H4 (cell line): Measurements from ENCODE around the gene RNF214. TPM values are rescaled to one million over a fixed set of nuclear protein-coding genes. Genes with fewer than 3 reads are reported as not detected.

Experiments used
- DNase-seq: peaks from one replicate; pipeline ENCODE4 v3.0.0-alpha.2; 2015; ENCODE audit warnings: low spot score
- total RNA-seq: library from RNA; depleted of rRNA; stranded (reverse); fragments of >200 nt; shearing (Covaris generic); gene quantifications from 2 replicates; pipeline ENCODE4 v1.2.3, GENCODE V29; 2014

The RNF214 gene
- total RNA-seq, 1 experiment from 2014 or later = 6.7 TPM

DNA sequence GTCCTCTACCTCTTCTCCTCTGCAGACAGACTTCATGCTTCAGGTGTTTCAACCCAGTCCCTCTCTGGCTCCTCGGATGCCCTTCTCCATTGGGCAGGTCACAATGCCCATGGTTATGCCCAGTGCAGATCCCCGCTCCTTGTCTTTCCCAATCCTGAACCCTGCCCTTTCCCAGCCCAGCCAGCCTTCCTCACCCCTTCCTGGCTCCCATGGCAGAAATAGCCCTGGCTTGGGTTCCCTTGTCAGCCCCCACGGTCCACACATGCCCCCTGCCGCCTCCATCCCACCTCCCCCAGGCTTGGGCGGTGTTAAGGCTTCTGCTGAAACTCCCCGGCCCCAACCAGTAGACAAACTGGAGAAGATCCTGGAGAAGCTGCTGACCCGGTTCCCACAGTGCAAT lies 49.4 kb downstream of the RNF214 start:
- DNase-seq = no peak

DNA sequence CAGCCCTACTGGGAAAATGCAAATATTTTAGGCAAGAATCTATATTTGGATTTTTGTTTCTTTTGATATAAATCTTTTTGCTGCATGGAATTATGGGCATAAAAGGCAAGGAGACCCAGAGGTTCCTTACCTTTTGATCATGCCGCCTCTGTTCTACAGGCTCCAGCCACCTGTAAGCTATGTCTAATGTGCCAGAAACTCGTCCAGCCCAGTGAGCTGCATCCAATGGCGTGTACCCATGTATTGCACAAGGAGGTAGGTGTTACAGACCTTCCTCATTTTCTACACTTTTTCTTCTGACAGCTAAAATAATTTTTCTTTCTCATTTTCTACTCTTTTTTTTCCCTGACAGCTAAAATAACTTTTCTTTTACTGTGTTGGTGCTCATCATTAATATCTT lies 50.5 kb downstream of the RNF214 start:
- no peak for DNase-seq

DNA sequence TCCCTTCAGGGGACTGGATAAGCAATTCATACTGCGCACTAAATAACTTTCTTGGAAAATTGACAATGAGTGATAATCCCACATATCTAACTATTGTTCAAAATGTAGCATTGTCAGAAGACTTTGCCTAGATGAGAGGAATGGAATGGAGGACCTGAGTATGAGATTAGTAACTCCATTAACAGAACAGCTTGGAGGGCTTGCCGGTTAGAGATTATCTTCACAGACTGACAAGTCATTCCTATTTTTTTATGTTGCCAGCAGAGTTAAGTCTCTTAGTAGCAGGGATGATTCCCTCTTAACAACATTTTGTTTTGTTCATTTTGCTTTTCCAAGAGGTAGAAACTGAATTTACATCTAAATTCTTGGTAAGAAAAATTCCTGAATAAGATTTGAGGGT lies 51.6 kb downstream of the RNF214 start:
- no peak for DNase-seq

DNA sequence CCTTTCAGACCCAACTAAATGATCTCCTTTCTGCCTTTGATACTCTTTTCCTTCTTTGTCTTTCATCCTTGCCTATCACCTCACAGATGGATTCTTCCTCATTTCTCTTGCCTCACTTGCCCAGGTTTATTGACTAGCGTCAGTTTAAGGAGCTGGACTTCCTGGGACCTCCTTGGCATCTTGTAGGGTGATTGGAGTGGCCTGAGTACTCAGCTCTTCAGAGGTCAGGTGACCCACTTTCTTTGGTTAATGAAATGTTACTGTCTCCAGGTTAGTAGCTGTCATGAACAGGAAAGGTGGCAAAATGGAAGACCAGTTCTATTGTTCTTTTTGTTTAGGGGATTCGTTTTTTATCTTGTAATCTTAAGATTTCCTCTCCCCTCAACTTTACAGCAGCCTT lies 54.1 kb downstream of the RNF214 start:
- DNase-seq = no peak

DNA sequence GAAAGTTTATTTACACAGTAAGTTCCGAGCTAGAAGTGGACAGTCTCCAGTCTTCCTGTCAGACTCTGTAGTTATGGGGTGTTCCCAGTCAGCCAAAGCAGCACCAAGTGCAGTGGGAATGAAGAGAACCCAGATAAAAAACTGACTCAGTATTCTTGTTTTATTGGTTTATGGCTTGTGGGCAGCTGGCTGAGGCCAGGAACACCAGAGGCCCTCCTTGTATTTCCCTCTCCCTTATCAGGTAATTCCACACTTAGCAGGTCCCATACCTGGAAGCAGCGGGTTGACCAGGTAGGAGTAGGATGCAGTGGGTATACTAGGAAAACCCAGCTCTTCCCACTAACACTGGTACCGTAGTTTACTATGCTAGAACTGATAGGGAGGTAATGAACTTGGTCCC lies 55.2 kb downstream of the RNF214 start:
- DNase-seq = no peak

DNA sequence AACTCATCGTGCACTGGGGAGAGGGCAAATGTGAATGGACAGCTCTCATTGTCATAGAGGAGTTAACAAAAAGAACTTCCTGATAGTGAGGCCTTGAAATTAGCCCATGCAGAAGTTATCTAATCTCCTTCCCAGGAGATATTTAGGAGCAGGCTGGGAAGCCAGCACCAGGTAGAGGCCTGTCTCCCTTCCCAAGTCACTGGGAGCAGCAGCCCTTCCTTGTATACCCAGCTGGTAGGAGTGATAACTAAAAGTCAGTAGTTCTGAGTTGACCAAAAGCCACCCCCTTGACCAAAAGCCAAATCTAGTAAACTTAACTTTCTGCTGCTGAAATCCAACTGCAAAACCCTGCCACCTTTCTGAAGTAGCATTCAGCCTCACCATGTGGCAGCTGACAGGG lies 57.3 kb downstream of the RNF214 start:
- no peak for DNase-seq

DNA sequence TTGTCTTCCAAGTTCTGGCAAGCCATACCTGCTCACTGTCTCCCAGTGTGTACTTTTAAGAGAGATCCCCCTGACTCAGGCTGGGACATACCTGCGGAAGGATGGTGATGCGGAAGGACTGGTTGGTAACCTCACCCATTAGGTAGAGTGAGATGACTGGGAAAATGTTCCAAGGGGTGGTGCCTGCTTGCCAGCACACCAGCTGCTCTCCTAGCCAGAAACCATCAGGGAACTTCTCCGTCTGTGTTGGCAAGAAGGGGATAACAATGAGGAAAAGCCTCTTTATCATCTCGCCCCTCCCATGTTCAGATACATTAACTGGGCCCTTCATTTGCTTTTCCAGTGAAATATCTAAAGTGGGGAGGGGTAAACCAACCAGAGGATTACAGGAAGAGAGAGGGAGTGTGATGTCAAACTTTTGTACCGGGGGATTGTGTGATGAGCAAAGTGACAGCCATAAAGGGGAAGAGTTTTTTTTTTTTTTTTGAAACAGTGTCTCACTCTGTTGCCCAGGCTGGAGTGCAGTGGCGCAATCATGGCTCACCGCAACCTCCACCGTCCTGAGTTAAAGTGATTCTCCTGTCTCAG lies 58.4 kb downstream of the RNF214 start, which contains the start of gene BACE1-AS:
Gene BACE1-AS (plus strand): TSS at position 538 of the 588 bp plus-strand sequence.
- DNase-seq = no peak

DNA sequence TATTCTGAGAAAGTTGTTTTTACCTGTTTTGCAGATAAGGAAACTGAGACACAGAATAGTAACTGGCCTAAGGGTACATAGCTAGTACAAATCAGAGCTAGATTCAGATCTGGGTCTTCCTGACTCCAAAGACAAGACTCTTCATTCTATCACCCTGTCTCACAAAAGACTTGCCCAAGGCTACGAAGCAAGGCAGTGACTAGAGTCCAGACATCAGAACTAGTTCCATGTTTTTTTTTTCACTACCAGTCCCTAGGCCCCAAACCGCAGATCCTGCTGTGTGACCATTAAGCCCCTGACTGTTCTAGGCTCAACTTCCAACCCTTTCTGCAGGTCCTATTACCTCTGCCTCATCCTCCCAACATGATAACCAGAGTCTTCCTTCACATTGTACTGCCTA lies 60.1 kb downstream of the RNF214 start:
- DNase-seq = no peak

DNA sequence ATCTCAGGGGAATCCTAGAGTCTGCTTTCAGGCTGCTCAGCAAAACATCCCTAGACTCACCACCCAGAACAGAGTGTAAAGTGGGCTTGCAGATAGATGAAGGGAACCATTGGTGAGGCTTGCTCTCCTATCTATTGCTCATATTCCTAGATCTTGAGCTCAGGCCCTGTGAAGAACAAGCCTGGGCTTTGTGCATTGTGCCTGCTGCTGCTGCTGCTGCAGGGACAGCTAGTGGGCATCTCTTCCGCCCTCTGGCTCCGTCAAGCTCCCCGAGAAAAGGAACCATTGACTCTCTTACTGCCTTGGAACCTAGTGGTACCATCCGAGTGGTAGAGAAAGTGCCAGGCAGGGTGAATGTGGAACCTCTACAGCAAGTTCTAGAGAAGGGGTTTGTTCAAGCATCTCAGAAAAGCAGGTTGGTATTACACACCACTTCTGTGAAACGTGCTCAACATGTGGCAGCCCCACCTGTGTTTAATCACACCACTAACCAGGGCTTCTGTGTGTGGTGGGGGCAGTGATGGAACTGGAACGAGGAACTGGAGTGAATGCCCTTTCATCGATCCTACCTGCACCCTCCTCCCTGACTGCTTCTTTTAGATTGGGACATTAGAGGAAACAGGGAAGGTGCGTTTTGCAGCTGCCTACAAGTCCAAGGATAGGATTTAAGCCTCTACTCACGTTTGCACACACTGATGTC lies 63.1 kb downstream of the RNF214 start:
- no peak for DNase-seq

DNA sequence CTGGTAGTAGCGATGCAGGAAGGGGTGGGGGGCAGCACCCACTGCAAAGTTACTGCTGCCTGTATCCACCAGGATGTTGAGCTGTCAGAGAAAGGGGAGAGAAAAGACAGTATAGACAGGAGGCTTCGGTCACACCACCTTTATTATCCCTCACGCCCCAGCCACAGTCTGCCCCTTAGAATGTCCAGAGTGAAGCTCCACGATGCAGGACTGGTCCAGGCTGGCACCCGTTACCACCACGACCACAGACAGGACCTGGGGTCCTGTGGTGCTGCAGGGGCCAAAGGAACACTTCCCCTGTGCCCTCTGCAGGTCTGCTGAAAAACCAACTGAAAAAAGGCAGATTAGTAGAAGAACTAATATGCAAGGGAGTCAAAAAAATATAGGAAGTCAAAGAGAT lies 64.4 kb downstream of the RNF214 start:
- DNase-seq = no peak

DNA sequence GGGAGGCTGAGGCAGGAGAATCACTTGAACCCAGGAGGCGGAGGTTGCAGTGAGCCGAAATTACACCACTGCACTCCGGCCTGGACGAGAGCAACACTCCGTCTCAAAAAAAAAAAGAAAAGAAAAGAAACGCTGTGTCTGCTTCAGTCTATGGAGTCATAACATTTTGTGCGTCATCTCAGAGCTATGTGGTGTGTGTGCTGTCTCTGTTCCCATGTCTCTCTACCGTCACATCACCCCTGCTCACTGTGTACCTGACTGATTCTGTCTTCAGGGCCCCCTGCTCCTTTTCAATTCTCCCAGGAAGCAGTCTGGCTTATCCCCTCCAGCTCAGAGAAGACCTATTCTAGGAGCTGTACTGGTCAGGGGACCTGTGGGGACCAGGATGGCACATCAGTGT lies 65.7 kb downstream of the RNF214 start:
- DNase-seq = no peak

DNA sequence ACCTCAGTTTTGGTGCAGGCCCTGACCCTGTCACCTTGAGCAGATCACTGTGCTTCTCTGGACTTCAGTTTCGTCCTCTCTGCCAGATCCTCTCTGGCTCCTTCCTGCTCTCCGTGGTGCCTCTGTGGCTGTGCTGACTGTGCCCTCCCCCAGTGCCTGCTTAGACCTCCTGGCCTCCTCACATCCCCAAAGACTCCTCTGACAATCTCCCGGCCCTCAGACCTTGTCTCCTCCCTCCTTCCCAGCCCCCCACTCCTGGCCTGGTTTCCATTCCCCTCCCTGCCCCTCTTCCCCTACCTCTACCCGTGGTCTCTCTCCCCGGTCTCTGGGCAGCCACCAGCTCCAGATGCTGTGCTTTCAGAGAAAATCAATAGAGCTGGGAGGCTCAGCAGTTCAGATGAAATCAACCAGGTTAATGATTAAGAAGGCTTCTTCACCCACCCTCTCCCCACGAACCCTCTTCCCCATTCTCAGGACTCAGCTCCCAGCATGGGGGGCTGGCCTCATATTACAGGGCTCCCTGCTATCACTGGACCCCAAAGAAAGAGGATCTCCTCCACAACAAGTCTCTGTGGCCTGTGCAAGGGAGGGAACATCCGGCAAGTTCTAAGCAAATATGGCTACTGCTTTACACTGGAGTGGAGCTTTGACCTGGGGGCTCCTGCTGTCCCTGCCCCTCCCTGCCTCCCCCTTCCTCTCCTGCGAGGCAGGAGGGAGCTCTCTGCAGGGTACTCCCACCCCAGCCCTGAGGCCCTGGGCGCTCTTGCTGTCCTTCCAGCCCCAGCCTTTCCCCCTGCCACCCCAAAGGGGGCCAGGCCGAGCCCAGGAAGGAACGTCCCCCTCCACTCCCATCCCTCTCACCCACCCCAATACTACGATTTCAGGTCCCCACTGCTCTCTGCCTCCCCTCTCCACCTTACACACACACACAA lies 67.1 kb downstream of the RNF214 start:
- no peak for DNase-seq

DNA sequence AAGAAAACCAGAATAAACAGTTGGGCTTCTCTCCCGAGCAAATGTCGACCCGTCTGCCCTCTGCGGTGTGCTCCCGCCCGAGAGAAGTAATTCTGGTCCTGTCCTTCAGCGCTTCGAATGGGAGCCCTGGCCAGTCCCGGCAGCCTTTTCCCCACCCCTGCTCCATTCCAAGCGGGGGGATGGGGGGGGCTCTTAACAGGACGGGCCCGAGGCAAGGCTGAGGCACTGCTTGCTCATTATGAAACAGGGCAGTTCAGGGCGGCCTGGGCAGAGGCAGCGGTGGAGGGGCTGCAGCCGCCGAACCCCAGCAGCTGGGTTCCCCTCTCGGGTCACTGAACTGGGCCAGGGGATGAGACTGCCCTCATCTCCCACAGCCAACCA lies 67.8 kb downstream of the RNF214 start:
- DNase-seq = no peak

DNA sequence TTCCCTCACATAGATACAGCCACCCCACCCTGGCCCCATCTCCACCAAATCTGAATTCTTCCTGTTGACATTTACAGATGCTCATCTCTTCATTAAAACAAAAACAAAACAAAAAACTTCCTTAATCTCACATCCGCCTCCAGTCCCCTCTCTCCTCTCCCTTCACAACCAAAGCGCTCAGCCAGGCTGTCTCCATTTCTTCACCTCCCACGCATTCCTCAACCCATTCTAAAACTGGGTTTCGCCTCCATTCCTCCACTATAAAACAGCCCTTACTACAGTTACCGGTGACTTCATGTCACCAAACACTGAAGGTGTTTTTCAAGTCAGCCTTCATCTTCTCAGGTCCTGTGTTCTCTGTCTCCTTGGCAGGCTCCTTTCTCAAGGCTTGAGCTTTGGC lies 68.3 kb downstream of the RNF214 start:
- DNase-seq = no peak

DNA sequence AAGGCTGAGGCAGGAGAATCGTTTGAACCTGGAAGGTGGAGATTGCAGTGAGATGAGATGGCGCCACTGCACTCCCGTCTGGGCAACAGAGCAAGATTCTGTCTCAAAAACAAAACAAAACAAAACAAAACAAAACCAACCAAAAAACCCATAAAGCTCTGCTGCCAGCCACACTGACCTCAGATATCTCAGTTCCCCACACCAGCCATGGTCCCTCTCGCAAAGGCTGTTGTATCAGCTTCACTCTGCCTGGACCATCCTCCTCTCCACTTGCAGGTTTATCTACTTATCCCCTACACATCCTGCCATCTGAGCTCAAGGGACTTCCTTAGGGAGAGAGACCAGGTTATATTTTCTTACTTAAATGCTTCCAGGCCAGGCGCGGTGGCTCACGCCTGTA lies 69.8 kb downstream of the RNF214 start:
- no peak for DNase-seq

DNA sequence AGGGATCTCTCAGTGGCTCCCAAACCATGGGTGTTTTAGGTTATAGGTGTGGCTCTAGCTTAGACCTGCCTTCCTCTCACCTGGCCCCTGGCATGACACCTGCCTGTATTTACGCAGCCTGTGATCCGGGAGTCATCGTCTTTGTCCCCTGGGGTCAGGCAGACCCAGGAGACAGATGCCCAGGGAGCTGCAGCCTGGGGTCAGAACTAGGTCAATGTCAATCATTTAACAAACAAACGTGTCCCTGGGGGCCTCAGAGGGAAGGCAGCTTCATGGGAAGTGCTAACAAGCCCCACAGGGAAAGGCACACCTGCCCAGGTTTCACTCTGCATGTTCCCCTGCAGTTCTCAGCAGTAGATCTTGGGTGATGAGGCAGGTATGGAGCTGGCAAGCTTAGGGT lies 70.6 kb downstream of the RNF214 start:
- no peak for DNase-seq

DNA sequence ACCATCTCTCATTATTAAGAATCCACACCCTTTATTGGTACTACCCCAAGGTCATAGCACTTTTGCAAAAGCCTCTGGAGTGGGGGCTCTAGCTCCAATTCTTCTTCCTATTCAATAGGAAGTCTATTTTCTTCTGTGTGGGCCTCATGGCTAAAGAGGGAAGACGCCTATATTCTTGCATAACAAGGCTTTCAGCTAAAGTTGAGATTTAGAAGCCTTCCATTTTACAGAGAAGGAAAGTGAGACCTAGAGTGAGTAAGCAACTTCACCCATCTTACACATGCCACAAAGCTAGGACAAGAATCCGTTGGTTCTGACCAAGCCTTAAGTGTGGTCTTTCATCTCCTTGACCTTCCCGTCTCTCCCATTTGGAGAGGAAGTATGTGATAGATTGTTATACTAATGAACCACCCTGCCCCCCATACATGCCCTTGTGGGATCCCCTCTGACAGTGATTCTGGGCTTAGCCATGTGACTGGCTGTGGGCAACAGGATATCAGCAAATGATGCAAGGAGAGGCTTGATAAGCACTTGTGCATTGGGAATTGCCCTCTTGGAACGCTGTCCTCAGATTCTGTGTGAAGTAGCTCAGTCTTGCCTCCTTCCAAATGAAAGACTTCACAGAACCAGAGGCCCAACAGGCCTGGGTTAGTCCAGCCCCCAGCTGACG lies 71.3 kb downstream of the RNF214 start:
- no peak for DNase-seq

DNA sequence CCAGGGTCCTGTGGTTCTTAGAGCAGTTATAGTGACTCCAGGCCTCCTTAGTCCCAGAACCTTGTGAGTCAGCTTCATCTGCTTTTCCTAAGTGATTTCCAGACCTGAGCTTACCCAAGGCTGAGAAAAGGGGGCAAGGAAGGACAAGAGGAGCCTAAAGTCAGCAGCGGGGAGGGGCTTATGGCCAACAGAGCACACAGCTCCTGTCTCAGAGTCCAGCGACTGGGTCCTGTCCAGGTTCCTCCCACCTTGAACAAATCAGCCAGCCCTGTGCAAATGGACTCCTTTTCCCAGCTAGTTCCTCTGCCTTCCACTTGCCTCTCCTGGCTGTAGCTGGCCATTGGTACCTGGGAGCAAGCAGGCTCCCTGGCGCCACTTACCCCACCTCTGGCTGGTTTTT lies 72.7 kb downstream of the RNF214 start:
- no peak for DNase-seq

DNA sequence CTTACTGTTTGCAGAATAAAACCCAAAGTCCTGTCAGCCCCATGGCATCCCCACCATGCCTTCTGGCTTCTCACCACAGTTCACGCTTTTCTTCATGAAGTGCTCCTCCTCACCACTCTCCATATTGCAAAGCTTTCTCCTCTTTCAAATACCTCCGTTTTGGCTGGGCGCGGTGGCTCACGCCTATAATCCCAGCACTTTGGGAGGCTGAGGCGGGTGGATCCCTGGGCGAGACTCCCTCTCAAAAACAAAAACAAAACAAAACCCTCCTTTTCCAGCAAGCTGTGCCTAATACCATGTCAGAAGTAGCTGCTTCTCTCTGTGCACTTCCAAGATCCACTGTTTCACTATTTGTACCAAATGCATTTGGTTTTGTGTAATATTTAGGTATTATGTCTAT lies 76.8 kb downstream of the RNF214 start:
- no peak for DNase-seq

DNA sequence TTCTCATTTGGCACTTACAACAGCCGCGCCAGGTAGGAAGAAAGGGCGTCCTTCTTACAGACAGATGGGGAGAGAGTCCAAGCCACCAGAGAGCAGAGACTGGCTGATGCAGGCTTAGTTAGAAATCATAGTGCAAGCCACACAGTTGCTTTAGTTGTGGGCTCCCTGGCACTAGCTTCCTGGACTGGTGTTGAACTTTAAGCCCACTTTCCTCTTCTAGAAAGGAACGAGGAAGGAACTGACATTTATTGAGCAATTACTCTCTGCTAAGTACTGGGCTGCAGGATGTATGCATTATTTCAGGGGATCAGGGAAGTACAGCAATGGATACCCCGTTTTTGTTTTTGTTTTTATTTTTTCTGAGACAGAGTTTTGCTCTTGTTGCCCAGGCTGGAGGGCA lies 80.6 kb downstream of the RNF214 start:
- no peak for DNase-seq

DNA sequence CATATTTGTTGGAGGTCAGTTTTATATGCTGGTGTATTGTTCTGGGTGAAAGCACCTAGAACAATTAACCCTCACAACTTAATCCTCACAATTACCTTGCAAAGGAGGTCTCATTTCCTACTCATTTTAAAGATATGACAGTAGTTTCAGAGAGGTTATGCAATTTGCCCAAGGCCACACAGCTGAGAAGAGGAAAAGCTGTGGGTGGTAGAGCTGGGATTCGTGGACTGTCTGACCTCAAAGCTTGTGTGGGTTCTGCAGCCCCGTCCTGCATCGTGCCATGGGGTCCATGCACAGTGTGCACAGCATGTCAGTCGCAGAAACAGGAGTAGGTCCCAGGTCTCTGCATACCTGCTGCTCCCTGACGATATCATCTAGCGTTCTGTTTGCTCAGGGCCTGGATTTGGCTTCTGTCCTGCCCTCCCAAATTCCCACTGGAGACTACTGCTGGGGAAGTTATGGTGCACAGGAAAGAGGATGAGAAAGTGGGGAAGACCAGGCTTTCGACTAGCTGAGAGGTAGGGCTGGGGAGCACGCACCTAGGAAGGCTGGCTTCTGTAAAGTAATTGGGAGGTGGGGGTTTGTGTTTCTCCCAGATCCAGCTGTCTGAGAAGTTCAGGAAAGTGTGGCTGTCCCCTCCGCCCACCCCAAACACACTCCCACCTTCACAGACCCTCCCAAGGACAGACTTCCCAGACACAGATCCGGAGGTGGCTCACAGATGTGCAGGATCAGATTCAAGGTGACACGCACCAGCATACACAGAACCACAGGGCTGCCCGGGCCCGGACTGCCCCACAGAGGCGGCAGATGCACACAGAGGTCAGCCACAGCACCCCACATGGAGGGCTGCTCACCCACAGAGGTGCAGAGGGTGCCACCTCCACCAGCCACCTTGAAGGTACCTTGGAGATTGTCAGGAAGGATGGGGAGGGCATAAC lies 81.6 kb downstream of the RNF214 start:
- no peak for DNase-seq
